ENCODE data around the gene GABRR1. TPM values are rescaled to one million over a fixed set of nuclear protein-coding genes. Genes with fewer than 3 reads are reported as not detected.

The GABRR1 gene
- total RNA-seq, 2 experiments from 2014 or later, result not detected

DNA sequence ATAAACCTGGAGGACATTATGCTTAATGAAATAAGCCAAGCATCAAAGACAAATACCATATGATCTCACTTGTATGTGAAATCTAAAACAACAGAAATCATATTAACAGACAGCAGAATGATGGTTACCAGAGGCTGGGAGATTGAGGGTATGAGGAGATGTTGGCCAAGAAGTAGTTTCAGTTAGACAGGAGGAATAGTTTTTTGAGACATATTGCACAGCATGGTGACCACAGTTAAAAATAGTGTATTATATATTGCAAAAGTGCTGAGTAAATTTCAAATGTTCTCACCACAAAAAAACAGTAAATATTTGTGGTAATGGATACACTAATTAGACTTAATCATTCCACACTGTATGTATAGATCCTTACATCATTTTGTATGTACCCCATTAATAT, 1.8 kb downstream of the GABRR1 start:
- H3K9me3 ChIP-seq (ENCODE audit: low read length), result no peaks in the 10 kb centered on the region
- H3K27ac ChIP-seq (ENCODE audit: low read depth, low read length, poor library complexity, severe bottlenecking), result no peak overlapping the region
- H2AFZ ChIP-seq (ENCODE audit: low read length), result no peak overlapping the region
- DNase-seq (ENCODE audit: low spot score), result no peak
- H3K79me2 ChIP-seq (ENCODE audit: insufficient read depth, low read depth, low read length), result no peaks in the 10 kb centered on the region
- TF ChIP-seq, protein P1, sequence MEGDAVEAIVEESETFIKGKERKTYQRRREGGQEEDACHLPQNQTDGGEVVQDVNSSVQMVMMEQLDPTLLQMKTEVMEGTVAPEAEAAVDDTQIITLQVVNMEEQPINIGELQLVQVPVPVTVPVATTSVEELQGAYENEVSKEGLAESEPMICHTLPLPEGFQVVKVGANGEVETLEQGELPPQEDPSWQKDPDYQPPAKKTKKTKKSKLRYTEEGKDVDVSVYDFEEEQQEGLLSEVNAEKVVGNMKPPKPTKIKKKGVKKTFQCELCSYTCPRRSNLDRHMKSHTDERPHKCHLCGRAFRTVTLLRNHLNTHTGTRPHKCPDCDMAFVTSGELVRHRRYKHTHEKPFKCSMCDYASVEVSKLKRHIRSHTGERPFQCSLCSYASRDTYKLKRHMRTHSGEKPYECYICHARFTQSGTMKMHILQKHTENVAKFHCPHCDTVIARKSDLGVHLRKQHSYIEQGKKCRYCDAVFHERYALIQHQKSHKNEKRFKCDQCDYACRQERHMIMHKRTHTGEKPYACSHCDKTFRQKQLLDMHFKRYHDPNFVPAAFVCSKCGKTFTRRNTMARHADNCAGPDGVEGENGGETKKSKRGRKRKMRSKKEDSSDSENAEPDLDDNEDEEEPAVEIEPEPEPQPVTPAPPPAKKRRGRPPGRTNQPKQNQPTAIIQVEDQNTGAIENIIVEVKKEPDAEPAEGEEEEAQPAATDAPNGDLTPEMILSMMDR (conservative IDR thresholded peaks at IDR 0.05; ENCODE audit: low read length), result no peak
- no peak for TF ChIP-seq EZH2phosphoT487 (IDR thresholded peaks at IDR 0.05; ENCODE audit: borderline replicate concordance, low read depth, low read length)
- no TSS peak for BruUV-seq (replicated peaks)
- CTCF ChIA-PET (ENCODE audit: unreplicated experiment), result no interaction called here
- no peak overlapping the region for H3K4me2 ChIP-seq (ENCODE audit: low read length)
- peaks cover 3% of the 10 kb centered on the region for H3K4me1 ChIP-seq (ENCODE audit: insufficient read depth, low read length, poor library complexity, severe bottlenecking)
- no peaks in the 10 kb centered on the region for H3K36me3 ChIP-seq (ENCODE audit: insufficient read depth, low read length)
- H4K20me1 ChIP-seq (ENCODE audit: insufficient read depth, low read length), result no peaks in the 10 kb centered on the region
- no peak overlapping the region for H3K4me3 ChIP-seq (ENCODE audit: low read depth, low read length, poor library complexity, severe bottlenecking)
- H3K9me2 ChIP-seq (ENCODE audit: insufficient read depth, low read length), result no peaks in the 10 kb centered on the region
- POLR2A ChIA-PET, result interaction anchor here (1.0 kb wide), 1 partner anchor 14 kb away, joined by 3 read pairs; no protein-coding TSS in a partner anchor
- intact Hi-C loops (cut with micrococcal nuclease; ENCODE audit: unreplicated experiment), result no loop called here

GRCh38 chr6:89214197-89214596, 3.0 kb downstream of the GABRR1 start:
- CTCF ChIA-PET (ENCODE audit: unreplicated experiment), result no interaction called here
- Histone ChIP-seq H2AFZ (ENCODE audit: low read length) (no peak overlapping the region), H3K9me3 (ENCODE audit: low read length) (no peaks in the 10 kb centered on the region), H3K9me2 (ENCODE audit: insufficient read depth, low read length) (no peaks in the 10 kb centered on the region), H3K27ac (ENCODE audit: low read depth, low read length, poor library complexity, severe bottlenecking) (no peak overlapping the region), H3K4me2 (ENCODE audit: low read length) (no peak overlapping the region), H3K36me3 (ENCODE audit: insufficient read depth, low read length) (no peaks in the 10 kb centered on the region), H3K4me3 (ENCODE audit: low read depth, low read length, poor library complexity, severe bottlenecking) (no peak overlapping the region), H3K4me1 (ENCODE audit: insufficient read depth, low read length, poor library complexity, severe bottlenecking) (peaks cover 3% of the 10 kb centered on the region), H4K20me1 (ENCODE audit: insufficient read depth, low read length) (no peaks in the 10 kb centered on the region), H3K79me2 (ENCODE audit: insufficient read depth, low read depth, low read length) (no peaks in the 10 kb centered on the region)
- intact Hi-C loops (cut with micrococcal nuclease; ENCODE audit: unreplicated experiment), result no loop called here
- DNase-seq (ENCODE audit: low spot score), result no peak
- POLR2A ChIA-PET, result interaction anchor here (1.0 kb wide), 1 partner anchor 13 kb away, joined by 3 read pairs; no protein-coding TSS in a partner anchor
- BruUV-seq (replicated peaks), result no TSS peak
- TF ChIP-seq, protein P1 (conservative IDR thresholded peaks at IDR 0.05; ENCODE audit: low read length), result no peak
- no peak for TF ChIP-seq EZH2phosphoT487 (IDR thresholded peaks at IDR 0.05; ENCODE audit: borderline replicate concordance, low read depth, low read length)

DNA sequence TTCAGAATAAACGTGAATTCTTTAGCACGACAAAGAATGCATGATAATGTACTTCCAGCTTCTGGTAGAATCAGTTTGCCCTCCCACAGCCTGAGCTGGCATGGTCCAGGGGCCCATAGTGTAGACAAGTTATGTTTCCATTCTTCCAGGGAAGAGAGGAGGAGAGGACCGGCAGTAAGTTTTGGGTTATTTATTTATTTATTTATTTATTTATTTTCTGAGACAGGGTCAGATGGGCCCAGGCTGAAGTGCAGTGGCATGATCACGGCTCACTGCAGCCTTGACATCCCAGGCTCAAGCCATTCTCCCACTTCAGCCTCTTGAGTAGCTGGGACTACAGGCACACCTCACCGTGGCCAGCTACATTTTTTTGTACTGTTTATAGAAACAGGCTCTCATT, 4.7 kb downstream of the GABRR1 start:
- BruUV-seq (replicated peaks), result no TSS peak
- DNase-seq (ENCODE audit: low spot score), result no peak
- no peak overlapping the region for H2AFZ ChIP-seq (ENCODE audit: low read length)
- H3K4me2 ChIP-seq (ENCODE audit: low read length), result no peak overlapping the region
- CTCF ChIA-PET (ENCODE audit: unreplicated experiment), result no interaction called here
- no peaks in the 10 kb centered on the region for H3K4me1 ChIP-seq (ENCODE audit: insufficient read depth, low read length, poor library complexity, severe bottlenecking)
- H3K9me3 ChIP-seq (ENCODE audit: low read length), result no peaks in the 10 kb centered on the region
- H3K4me3 ChIP-seq (ENCODE audit: low read depth, low read length, poor library complexity, severe bottlenecking), result no peak overlapping the region
- POLR2A ChIA-PET, result interaction anchor here (0.6 to 0.7 kb wide), 2 partner anchors 28 to 632 kb away, joined by 3 read pairs; no protein-coding TSS in a partner anchor
- no peak for TF ChIP-seq EZH2phosphoT487 (IDR thresholded peaks at IDR 0.05; ENCODE audit: borderline replicate concordance, low read depth, low read length)
- TF ChIP-seq, protein P1 (conservative IDR thresholded peaks at IDR 0.05; ENCODE audit: low read length), result no peak
- H3K36me3 ChIP-seq (ENCODE audit: insufficient read depth, low read length), result no peaks in the 10 kb centered on the region
- H3K79me2 ChIP-seq (ENCODE audit: insufficient read depth, low read depth, low read length), result no peaks in the 10 kb centered on the region
- H3K27ac ChIP-seq (ENCODE audit: low read depth, low read length, poor library complexity, severe bottlenecking), result no peak overlapping the region
- intact Hi-C loops (cut with micrococcal nuclease; ENCODE audit: unreplicated experiment), result no loop called here
- no peaks in the 10 kb centered on the region for H3K9me2 ChIP-seq (ENCODE audit: insufficient read depth, low read length)
- H4K20me1 ChIP-seq (ENCODE audit: insufficient read depth, low read length), result no peaks in the 10 kb centered on the region

Measured in OCI-LY7 (cell line).